Panc1 (cell line): Measurements from ENCODE around the gene C20orf141.

ENCODE experiments used
- CTCF ChIP-seq: fragments of 450-650 bp; IDR thresholded peaks from 2 replicates; pipeline ENCODE4 v1.5.1; 2017; ENCODE audit warnings: mild to moderate bottlenecking
- SIN3A ChIP-seq: IDR thresholded peaks from 2 replicates; pipeline ENCODE4 v1.6.1; 2012; ENCODE audit warnings: low read depth, mild to moderate bottlenecking, low read length, moderate library complexity, borderline replicate concordance; ENCODE audit not compliant: insufficient read depth
- TCF7L2 ChIP-seq: IDR thresholded peaks from 2 replicates; pipeline ENCODE4 v1.6.1; 2011; ENCODE audit warnings: mild to moderate bottlenecking, low read depth, low read length, inconsistent platforms
- TF ChIP-seq, protein P1 (sequence below), 2 experiments: IDR thresholded peaks; 2 replicates each; pipeline ENCODE4 v1.6.1; 2011 to 2012; ENCODE audit warnings: low read depth in 2 of 2, control low read depth in 1 of 2, low read length in 1 of 2, mild to moderate bottlenecking in 1 of 2, moderate library complexity in 1 of 2; ENCODE audit not compliant: insufficient read depth in 1 of 2

- TF ChIP-seq CTCF (no peak), TCF7L2 (no peak), SIN3A (no peak)
- TF ChIP-seq, protein P1, sequence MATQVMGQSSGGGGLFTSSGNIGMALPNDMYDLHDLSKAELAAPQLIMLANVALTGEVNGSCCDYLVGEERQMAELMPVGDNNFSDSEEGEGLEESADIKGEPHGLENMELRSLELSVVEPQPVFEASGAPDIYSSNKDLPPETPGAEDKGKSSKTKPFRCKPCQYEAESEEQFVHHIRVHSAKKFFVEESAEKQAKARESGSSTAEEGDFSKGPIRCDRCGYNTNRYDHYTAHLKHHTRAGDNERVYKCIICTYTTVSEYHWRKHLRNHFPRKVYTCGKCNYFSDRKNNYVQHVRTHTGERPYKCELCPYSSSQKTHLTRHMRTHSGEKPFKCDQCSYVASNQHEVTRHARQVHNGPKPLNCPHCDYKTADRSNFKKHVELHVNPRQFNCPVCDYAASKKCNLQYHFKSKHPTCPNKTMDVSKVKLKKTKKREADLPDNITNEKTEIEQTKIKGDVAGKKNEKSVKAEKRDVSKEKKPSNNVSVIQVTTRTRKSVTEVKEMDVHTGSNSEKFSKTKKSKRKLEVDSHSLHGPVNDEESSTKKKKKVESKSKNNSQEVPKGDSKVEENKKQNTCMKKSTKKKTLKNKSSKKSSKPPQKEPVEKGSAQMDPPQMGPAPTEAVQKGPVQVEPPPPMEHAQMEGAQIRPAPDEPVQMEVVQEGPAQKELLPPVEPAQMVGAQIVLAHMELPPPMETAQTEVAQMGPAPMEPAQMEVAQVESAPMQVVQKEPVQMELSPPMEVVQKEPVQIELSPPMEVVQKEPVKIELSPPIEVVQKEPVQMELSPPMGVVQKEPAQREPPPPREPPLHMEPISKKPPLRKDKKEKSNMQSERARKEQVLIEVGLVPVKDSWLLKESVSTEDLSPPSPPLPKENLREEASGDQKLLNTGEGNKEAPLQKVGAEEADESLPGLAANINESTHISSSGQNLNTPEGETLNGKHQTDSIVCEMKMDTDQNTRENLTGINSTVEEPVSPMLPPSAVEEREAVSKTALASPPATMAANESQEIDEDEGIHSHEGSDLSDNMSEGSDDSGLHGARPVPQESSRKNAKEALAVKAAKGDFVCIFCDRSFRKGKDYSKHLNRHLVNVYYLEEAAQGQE (IDR thresholded peaks at IDR 0.05; ENCODE audit: insufficient read depth in 1 of 2, low read depth in 2 of 2, low read length in 1 of 2), result no peak
Observed at GRCh38 chr20:2845607-2846006, 30.8 kb downstream of the C20orf141 start.
